Measurements from ENCODE around the gene THEMIS2. TPM values are rescaled to one million over a fixed set of nuclear protein-coding genes. Genes with fewer than 3 reads are reported as not detected.
A peak's percentile ranks its signal among the peaks of the same experiment; 100 is the strongest.

THEMIS2 gene
- total RNA-seq, 1 donor from 2014 or later, result 1.2 TPM

DNA sequence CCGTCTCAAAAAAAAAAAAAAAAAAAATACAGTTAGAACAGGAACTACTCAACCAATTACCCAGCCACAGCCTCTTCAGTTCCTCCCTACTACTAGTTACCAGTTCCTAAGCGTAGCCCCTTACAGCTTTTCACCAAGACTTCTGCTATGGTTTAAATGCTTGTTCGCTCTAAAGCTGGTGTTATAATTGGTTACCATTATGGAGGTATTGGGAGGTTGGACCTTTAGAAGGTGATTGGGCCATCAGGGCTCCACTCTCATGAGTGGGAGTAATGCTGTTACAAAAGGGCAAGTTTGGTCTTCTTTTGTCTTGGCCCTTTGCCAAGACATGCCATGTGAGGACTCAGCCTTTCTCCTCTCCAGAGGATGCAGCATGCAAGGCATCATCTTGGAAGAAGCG lies 59.4 kb downstream of the THEMIS2 start:
- no peaks in the 10 kb centered on the region for H3K36me3 Mint-ChIP-seq (ENCODE audit: low read depth)
- H3K4me3 Mint-ChIP-seq (ENCODE audit: unreplicated experiment), result no peak overlapping the region
- H3K4me1 Mint-ChIP-seq (ENCODE audit: low read depth), result peaks cover 13% of the 10 kb centered on the region
- no peak for DNase-seq (ENCODE audit: low spot score)
- TF ChIP-seq, protein P1, sequence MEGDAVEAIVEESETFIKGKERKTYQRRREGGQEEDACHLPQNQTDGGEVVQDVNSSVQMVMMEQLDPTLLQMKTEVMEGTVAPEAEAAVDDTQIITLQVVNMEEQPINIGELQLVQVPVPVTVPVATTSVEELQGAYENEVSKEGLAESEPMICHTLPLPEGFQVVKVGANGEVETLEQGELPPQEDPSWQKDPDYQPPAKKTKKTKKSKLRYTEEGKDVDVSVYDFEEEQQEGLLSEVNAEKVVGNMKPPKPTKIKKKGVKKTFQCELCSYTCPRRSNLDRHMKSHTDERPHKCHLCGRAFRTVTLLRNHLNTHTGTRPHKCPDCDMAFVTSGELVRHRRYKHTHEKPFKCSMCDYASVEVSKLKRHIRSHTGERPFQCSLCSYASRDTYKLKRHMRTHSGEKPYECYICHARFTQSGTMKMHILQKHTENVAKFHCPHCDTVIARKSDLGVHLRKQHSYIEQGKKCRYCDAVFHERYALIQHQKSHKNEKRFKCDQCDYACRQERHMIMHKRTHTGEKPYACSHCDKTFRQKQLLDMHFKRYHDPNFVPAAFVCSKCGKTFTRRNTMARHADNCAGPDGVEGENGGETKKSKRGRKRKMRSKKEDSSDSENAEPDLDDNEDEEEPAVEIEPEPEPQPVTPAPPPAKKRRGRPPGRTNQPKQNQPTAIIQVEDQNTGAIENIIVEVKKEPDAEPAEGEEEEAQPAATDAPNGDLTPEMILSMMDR (IDR thresholded peaks at IDR 0.05), result no peak
- H3K27ac Mint-ChIP-seq (ENCODE audit: unreplicated experiment), result no peak overlapping the region
- no peaks in the 10 kb centered on the region for H3K9me3 Mint-ChIP-seq (ENCODE audit: low read depth)
- H3K27me3 Mint-ChIP-seq (ENCODE audit: low read depth), result peaks cover 12% of the 10 kb centered on the region

DNA sequence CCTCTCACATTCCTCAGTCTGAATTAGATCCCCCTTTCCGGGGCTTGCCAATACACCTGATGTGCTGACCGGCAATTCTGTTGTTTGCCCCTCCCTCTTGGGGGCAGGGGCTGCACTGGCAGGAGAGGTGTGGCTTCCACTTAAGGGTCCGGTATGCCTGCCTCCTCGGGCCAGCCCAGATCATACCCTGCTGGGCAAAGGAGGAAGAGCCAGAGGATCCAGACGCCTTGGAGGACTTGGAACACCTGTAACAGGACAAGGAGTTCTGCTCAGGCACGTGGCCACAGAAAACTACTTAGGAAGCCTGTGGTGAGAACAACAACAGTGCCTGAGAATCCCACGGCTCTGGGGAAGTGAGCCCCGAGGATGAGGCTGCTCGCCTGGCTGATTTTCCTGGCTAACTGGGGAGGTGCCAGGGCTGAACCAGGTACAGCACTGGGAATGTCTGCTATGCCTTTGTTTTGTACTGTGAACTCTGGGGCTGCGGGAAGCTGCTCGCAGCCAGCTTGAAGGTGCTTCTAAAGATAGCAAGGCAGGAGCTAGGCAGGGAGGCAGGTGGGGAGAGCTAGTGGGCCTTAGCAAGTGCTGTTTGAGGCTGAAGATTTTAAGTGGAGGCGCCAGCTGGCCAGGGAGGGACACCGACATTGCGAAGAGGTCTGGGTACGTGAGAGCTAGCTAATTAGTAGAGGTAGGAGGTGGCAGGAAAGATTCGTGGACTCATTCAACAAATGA lies 62.6 kb downstream of the THEMIS2 start, which contains the start of gene SMPDL3B:
Gene SMPDL3B, plus strand, starts transcription at position 183 of the 732 bp plus-strand sequence. Its CDS starts 184 bp downstream, at position 367.
- no peaks in the 10 kb centered on the region for H3K36me3 Mint-ChIP-seq (ENCODE audit: low read depth)
- TF ChIP-seq, protein P1 (IDR thresholded peaks at IDR 0.05), result peak; percentile 24
- peaks cover 12% of the 10 kb centered on the region for H3K27me3 Mint-ChIP-seq (ENCODE audit: low read depth)
- H3K9me3 Mint-ChIP-seq (ENCODE audit: low read depth), result no peaks in the 10 kb centered on the region
- H3K4me3 Mint-ChIP-seq (ENCODE audit: unreplicated experiment), result peak within 1 kb of the TSS; percentile 14
- H3K27ac Mint-ChIP-seq (ENCODE audit: unreplicated experiment), result no peak within 1 kb of the TSS
- H3K4me1 Mint-ChIP-seq (ENCODE audit: low read depth), result peaks cover 16% of the 10 kb centered on the region
- DNase-seq (ENCODE audit: low spot score), result no peak

DNA sequence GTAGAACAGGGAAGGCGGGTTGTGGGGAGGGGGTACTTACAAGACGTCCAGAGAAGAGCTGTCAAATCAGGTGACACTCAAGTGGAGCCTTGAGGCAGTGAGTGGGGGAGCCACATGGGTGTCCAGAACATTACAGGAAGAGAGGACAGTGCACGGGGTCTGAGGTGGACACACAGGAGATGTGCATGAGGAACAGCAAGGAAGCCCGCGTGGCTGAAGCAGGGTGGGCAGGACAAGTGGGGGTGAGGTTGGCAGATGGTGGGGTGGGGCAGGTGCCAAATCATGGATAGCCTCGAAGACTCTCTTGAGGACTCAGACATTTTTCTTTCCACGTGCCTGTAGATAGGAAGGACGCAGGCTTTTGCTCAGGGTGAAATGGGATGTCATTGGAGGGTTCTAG lies 63.4 kb downstream of the THEMIS2 start:
- Mint-ChIP-seq H3K4me1 (ENCODE audit: low read depth) (peaks cover 16% of the 10 kb centered on the region), H3K9me3 (ENCODE audit: low read depth) (no peaks in the 10 kb centered on the region), H3K4me3 (ENCODE audit: unreplicated experiment) (no peak overlapping the region), H3K27ac (ENCODE audit: unreplicated experiment) (no peak overlapping the region), H3K27me3 (ENCODE audit: low read depth) (peaks cover 12% of the 10 kb centered on the region), H3K36me3 (ENCODE audit: low read depth) (no peaks in the 10 kb centered on the region)
- TF ChIP-seq, protein P1 (IDR thresholded peaks at IDR 0.05), result no peak
- DNase-seq (ENCODE audit: low spot score), result peak; percentile 24

Other genes with a start within 250 kb of the THEMIS2 start
- gene FGR, start 237.4 kb upstream of the THEMIS2 start, total RNA-seq, result not detected in 3 replicates
- 23.2 to 36.1 TPM (median 25.0 TPM) in 3 replicates for gene IFI6, start 200.4 kb upstream of the THEMIS2 start, total RNA-seq
- gene FAM76A, start 146.6 kb upstream of the THEMIS2 start, total RNA-seq, result 12.7 to 15.1 TPM (median 13.6 TPM) in 3 replicates
- gene STX12, start 99.3 kb upstream of the THEMIS2 start, total RNA-seq, result 48.1 to 49.6 TPM (median 48.3 TPM) in 3 replicates
- gene PPP1R8, start 41.8 kb upstream of the THEMIS2 start, total RNA-seq, result 39.7 to 42.9 TPM (median 41.7 TPM) in 3 replicates
- 15.1 to 24.8 TPM (median 15.5 TPM) in 3 replicates for gene RPA2, start 42.0 kb downstream of the THEMIS2 start, total RNA-seq
- 0.15 to 0.21 TPM in 2 of 3 replicates, not detected in the other for gene SMPDL3B, start 62.5 kb downstream of the THEMIS2 start, total RNA-seq
- gene XKR8, start 87.4 kb downstream of the THEMIS2 start, total RNA-seq, result 3.5 to 9.9 TPM (median 7.8 TPM) in 3 replicates
- gene EYA3, start 216.1 kb downstream of the THEMIS2 start, total RNA-seq, result 13.5 to 17.9 TPM (median 15.7 TPM) in 3 replicates